Stimulated activated CD8-positive, alpha-beta memory T cell treated with anti-CD3 and anti-CD28 coated beads, Interleukin-15, amount 100 ng/mL, for 1 hour (primary cell): Measurements from ENCODE around the gene COPS7A.

ENCODE experiments used
- DNase-seq: peaks from one replicate; pipeline ENCODE4 v3.0.0-alpha.2; 2020; ENCODE audit warnings: low read depth

COPS7A gene

DNA sequence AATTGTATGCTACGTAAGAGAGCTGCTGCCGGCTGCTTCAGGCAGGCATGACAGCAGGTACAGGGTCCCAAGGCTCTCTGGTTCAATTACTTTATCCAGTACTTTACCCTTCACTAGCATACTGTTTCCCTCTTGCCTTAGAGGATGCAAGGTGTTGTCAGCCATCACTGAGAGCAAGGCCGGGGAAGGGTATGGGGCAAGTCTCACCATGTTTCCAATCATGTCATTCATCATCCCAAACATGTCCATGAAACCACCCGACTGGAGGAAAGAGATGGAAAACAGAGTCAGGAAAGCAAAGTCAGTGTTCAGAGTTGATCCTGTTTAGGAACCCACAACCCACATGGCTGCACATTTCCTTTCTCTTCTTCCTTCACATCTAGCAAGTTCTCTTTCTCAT, 26.7 kb downstream of the COPS7A start:
- no peak for DNase-seq

- DNase-seq: no peak
Measured at GRCh38 chr12:6751767-6752166, 27.9 kb downstream of the COPS7A start.

DNA sequence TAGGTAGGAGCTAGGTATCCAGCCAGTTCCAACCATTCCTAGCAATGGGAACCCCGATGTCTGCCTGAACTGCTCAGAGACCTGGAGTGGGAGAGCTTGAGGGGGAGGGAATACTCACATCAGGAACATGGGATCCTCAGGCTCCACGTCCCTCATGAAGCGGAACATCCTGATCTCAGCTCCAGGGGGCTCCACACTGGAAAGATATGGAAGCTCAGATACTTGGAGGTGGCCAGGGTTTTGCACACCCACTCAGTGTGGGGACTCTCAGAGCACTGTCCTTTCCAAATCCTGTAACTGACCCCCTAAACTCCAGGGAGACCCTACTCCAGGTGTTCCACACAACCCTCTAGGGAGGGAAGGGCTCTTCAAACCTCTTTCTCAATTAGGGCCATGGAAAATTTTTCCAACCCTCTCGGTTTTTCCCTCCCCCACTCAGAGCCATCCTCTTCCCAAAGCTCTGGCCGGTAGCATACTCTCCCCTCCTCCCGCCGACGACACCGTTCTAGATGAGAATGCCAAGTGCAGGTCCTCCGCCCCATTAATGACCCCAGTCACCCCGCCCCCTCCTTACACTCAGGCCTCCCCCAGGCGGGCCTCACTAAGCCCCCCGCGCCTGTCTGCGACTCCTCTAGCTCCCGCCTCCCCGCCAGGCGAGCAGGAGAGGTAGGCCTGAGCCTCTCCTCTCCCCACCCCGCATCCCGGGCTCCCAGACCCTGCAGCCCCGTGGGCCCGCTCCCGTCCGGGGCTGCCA, 28.5 kb downstream of the COPS7A start:
- DNase-seq: no peak

DNA sequence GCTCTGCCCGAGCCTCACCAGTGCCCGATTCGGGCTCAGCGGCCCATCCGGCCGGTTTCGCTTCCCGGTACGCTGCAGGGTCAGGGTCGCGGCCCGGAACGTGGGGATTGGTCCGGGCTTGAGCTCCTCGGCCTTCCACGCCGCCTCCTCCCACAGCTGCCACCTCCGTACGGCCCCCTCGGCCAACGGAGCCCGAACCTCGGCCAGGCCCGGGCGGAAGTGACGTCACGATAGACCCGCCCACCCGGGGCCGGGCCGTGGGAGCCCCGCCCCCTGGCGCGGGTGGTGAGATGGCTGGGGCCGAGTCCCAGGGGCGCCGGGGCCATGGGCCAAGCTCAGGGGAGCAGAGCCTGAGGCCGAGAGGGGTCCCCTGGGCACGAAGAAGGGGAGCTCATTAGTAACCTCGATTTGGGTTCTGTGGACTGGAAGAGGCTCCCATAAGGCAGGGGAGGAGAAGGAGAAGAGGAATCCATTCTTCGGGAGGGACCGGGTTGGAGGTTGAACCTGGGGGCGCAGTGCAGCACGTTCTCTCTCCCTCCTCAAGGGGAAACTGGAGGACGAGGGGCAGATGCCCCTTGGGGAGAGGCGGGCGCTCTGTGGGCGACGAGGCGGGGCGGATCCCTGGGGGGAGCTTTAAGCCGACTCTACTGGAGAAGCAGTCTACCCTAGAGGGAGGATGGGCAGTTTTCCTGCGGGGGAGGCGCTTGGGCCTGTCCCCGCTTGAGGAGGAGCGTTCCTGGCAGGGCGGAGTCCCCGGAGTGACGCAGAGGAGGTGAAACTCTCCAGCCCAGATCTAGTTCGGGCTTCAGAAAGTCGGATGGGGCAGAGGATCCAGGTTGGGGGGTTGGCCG, 29.3 kb downstream of the COPS7A start, which contains the start of gene MLF2:
Gene MLF2 (minus strand): TSS at position 221 of the 851 bp plus-strand sequence. CDS start 807 bp downstream, outside the sequence.
- peak; percentile 96 for DNase-seq

DNA sequence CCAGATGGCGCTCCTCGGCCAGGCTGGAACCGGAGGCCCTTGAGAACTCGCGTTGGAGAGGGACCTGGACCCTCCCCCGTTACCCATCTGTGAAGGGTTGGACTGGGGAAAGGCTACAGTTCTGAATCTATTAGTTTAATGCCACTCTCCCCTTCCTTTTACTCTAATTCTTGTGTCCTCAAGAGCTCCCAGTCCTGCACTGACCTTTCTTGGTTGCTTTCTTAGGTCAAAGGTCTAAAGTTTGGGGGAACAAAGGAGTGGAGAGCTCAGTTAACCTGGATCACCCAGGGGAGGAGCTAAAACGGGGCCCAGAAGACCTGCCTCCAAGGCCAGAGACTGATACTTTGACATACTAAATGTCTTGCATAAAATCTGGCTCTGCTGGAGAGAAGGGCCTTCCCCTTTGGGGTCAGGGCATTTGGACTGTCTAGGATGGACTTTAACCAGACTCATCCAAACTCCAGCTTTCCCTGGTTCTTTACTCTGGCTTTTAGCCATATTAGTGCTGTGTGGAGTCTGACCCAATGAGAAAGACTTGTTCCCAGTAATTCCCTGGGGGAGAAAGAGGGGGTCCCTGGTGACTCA, 30.0 kb downstream of the COPS7A start:
- DNase-seq: no peak

GRCh38 chr12:6754411-6754810, 30.6 kb downstream of the COPS7A start:
- no peak for DNase-seq

DNA sequence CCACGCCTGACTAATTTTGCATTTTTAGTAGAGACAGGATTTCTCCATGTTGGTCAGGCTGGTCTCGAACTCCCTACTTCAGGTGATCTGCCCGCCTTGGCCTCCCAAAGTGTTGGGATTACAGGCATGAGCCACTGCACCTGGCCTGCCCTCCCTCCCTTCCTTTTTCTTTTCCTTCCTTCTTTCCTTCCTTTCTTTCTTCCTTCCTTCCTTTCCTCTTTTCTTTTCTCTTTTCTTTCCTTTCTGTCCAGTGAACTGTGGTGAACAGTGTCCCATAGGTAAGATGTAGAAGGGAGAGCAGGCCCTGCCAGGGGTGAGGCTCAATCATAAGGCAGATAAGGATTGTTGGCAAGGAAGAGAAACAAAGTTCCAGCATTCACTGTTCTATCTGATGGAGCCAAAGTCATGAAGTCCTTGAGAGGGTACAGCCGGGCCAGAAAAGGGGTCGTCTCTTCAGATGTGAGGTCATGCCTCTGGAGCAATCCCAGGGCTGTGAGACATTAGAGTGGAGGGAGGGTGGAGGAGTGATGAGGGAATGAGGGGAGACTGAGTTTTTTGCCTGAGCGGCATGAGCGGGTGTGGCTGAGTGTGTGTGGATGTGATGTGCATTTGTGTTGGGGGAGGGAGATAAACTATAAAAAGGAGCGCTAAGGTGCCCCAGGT, 33.3 kb downstream of the COPS7A start:
- DNase-seq: no peak

DNA sequence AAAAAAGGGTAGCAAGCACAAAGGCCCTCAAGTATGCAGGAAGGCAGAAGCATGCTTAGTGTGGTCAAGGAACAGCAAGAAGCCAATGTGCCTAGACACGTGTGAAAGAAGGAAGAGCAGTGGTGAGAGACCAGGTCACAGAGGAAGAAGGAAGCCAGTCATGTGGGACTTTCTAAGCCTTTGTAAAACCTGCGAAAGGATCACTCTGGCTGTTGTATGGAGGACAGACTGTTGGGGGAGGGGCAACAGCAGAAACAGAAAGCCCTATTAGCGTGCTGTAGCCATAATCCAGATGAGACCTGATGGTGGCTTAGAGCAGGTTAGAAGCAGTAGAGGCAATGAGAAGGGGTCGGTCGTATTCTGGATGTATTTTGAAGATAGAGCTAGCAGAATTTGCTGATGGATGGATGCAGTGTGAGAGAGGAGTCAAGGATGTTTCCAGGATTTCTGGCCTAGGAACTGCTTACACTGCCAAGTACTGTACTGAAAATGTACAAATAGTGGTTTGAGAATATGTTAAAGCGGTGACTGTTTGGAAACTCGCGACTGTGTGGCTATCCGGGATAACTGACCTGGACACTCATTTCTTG, 34.8 kb downstream of the COPS7A start:
- DNase-seq: no peak

GRCh38 chr12:6759741-6760140, 35.9 kb downstream of the COPS7A start:
- no peak for DNase-seq

DNA sequence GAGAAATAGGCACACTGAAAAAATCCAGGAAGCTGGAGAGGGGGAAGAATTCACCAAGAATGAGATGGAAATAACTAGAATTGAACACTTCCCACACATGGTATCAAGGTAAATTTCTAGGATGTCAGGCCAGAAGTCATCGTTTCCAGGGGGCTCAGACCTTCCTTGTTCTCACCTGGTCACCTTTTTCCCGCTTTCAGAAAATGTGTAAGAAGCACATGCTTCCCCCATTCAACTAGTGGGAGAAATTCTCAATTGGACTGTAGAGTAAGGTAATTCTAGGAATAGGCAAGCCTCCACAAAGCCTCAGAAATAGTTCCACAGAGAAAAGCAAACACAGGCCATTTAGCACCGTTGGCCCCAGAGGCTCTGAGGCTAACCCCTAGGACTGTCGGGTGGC, 39.5 kb downstream of the COPS7A start:
- no peak for DNase-seq

DNA sequence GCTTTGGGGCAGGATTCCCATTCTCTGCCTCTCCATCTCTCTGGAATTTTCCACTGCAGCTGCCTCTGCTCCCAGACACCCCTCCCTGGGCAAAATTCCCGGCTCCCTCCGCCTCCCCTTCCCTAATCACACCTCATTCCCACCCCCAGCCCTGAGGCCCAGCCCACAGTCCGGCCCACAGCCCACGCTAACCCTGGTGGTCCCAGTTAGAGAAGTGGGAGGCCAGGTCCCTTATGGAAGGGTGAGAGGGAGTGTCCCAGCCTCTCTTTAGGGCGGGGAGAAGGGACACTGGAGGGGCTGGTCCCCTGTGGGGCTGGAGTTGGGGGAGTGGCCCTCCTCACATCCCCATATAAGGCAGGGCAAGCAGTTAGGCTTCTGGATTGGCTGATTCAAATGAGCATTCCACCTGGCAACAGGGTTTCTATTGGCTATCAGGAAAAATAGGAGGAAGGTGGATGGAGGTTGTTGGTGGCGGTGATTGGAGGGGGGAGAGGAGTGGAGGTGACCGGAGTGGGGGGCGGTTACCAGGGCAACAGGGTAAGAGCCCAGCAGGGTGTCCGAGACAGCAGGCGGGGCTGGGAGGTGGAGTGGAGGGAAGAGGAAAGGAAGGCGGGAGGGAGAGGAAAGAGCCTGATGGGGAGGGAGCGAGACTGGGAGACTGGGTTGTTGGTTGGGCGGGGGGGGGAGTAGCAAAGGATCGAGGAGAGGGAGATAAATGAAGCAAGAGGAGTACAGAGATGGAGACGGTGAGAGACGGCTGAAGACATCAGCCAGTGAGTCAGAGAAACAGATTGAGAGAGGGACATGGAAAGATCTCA, 40.4 kb downstream of the COPS7A start:
- no peak for DNase-seq

- DNase-seq: no peak
Measured at GRCh38 chr12:6765048-6765633, 41.3 kb downstream of the COPS7A start.

DNA sequence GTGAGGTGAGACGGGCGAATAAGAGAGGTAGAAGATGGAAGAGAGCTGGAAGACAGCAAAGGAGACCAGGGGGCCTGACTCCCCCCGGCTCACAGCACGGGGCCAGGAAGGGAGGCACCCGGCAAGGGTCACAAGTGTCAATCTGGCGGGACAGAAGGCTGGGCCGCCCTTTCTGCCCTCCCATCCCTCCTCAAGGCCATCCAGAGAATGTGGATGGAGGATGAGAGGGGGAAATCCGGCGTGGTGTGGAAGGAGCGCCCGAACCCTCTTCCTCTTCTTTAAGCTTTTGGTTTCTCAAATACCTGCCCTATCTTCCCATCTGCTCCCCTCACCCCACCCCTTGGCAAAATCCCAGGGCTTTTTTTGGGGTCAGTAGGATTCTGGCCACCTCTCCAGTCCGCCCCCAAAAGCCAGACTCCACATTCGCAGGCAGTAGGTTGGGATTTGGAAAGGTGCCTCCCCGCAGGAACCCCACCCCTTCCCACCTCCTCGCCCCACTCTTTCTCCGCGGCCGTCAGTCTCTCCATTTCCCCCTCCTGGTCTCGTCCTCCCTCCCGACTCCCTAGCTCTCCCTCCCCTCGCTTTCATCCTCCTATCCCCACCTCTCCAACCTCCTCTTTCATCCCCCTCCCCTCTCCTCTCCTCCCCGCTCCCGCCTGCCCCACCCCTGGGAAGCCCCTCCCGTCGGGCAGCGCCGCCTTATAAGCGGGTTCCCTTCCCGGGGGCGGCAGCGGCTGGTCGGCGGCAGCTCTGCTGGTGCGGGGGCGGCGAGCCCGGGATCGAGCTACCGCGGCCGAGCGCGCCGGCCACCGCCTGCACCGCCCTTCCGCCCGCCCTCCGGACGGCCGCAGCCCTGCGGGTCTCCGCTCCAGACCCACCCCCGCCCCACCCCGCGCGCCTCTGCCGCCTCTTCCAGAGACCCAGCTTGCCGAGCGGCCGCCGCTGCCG, 42.1 kb downstream of the COPS7A start, which contains the start of gene PTMS:
Gene PTMS (plus strand): TSS at position 730 of the 948 bp plus-strand sequence. CDS start 343 bp downstream, outside the sequence.
- no peak for DNase-seq

GRCh38 chr12:6766651-6767349, 43.0 kb downstream of the COPS7A start:
- DNase-seq: no peak

DNA sequence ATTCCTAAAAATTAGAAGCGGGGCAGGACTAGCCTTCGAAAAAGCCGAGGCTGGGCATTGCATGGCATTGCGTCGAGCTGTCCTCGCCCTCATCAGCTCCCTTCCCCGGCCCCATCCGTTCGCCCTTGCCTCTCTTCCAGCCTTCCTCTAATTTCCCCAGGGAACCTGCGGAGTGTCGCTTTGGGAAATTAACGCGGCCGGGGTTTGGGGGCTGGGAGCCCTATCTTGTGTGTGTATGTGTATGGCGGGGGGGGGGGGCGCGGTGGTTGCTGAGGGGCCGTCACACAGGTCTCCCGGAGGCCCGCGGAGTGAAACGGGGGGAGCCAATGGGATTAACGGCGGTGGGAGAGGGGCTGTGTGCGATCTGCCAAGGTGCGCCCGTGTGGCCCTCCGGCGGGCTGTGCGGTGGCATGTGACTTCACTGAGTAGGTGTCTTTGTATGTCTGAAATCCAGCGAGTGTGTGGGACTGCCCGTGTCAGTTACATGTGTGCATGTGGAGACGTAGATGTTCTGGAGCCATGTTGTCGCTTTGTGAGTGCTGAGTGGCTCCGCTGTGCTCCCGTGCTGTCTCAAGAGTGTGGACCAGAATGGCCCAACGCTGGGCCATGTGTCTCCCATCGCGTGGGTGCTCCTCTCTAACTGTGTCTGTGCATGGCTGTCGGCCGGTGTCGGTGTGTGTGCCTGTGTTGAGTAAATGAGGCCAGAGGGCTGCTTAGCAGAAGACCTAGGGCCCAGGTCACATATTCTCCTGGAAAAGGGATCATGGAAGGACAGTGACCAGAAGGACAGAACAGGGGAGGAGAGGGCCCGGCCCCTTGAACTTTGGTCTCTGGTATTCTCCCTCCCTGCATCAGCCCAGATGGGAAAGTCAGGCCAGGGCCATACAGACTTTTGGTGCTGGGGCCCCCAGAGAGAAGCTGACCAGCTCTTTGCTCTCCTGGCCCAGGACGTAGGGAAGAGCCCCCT, 43.8 kb downstream of the COPS7A start:
- no peak for DNase-seq

- DNase-seq: no peak
Measured at GRCh38 chr12:6768437-6768914, 44.6 kb downstream of the COPS7A start.

GRCh38 chr12:6768990-6769389, 45.1 kb downstream of the COPS7A start:
- no peak for DNase-seq
